Thyroid gland (tissue), 4 donors: ENCODE measurements around the gene LRRC2. TPM values are rescaled to one million over a fixed set of nuclear protein-coding genes. Genes with fewer than 3 reads are reported as not detected.

ENCODE experiments used
- DNase-seq, 2 donors: peaks; one replicate each; pipeline ENCODE4 v3.0.0-alpha.2; 2019
- H3K27ac ChIP-seq, 3 donors: fragments of 200-600 bp; sonication (generic); 1 replicate in 2 of 3; 2 replicates in 1 of 3; pipeline ENCODE4 v1.5.1; 2016 to 2019; ENCODE audit warnings: mild to moderate bottlenecking in 1 of 3, moderate library complexity in 1 of 3
- H3K27me3 ChIP-seq: fragments of 200-600 bp; sonication (generic); one replicate; pipeline ENCODE4 v1.5.1; 2019
- H3K36me3 ChIP-seq, 2 donors: fragments of 200-600 bp; sonication (generic); one replicate each; pipeline ENCODE4 v1.5.1; 2016 to 2019
- H3K4me1 ChIP-seq, 2 donors: fragments of 200-600 bp; sonication (generic); one replicate each; pipeline ENCODE4 v1.5.1; 2017 to 2019
- H3K4me3 ChIP-seq, 3 donors: fragments of 200-600 bp; sonication (generic); replicated peaks in 1 of 3; 1 replicate in 2 of 3; 2 replicates in 1 of 3; pipeline ENCODE4 v1.5.1; 2016; ENCODE audit warnings: mild to moderate bottlenecking in 1 of 3
- H3K9me3 ChIP-seq: fragments of 200-600 bp; sonication (generic); one replicate; pipeline ENCODE4 v1.5.1; 2017
- POLR2A ChIP-seq, 2 donors: fragments of 450-650 bp; IDR thresholded peaks; one replicate each; pipeline ENCODE4 v1.6.1; 2017; ENCODE audit warnings: antibody characterized with exemption in 2 of 2, mild to moderate bottlenecking in 2 of 2, moderate library complexity in 1 of 2
- WGBS, 2 donors: methylation state at CpG; one replicate each; pipeline ENCODE4 v1.1.5; 2017; 5-methylcytosine and 5-hydroxymethylcytosine counted together
- intact Hi-C: fragments of 100-400 bp; cut with DNase I; formaldehyde crosslinking; loops from one replicate; pipeline ENCODE4 v1.15.1; 2023
- total RNA-seq, 4 donors: library from RNA; depleted of rRNA; stranded (reverse); fragments of >200 nt; gene quantifications; one replicate each; pipeline ENCODE4 v1.2.3, GENCODE V29; 2016
- TF ChIP-seq, protein P1 (sequence below), 6 experiments: fragments of 200-600 bp in 3 of 6; fragments of 450-650 bp in 3 of 6; sonication (generic) in 3 of 6; IDR thresholded peaks; one replicate each; pipeline ENCODE4 v1.5.1; 2016 to 2019; ENCODE audit warnings: antibody characterized with exemption in 6 of 6, mild to moderate bottlenecking in 2 of 6, inconsistent platforms in 1 of 6, moderate library complexity in 1 of 6

The LRRC2 gene
- total RNA-seq, 4 donors from 2014 or later: 25.0 to 37.4 (median 31.0) TPM

DNA sequence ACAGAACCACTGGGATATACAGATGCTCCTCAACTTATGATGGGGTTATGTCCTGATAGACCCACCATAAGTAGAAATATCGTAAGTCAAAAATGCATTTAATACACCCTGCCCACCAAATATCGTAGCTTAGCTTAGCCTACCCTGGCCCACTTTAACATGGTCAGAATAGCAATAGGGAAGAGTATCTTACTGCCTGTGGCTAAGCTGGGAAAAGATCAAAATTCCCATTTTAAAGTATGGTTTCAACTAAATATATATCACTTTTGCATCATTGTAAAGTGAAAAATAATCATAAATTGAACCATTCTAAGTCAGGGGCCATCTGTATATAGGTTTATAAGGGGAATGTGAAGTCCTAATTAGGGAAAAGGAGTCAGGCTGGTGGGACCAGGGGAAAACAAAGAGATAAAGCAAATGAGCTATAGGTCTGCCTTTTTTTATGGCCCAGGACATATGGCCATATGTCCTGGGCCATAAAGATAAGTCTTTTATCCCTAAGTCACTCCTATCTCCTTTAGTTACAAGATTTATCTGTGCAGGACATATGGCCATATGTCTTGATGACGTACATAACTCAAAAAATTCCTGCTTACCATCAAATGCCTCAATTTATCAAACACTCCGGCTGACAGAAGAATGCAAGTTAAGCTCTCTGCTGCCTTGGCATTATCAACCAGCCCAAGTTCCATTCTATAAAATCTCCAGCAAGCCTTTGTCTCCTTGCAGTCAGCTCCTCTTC is 57.1 kb downstream of the LRRC2 start:
- H3K4me3 ChIP-seq: no peak overlapping the region
- H3K9me3 ChIP-seq: no peaks in the 10 kb centered on the region
- no peaks in the 10 kb centered on the region for H3K27me3 ChIP-seq
- DNase-seq: no peak
- 89 to 94% methylated on average over 4 of the region's 4 CpGs for WGBS, 2 donors
- intact Hi-C loops: no loop called here
- H3K27ac ChIP-seq: no peak overlapping the region
- H3K4me1 ChIP-seq: no peaks in the 10 kb centered on the region
- TF ChIP-seq, protein P1, sequence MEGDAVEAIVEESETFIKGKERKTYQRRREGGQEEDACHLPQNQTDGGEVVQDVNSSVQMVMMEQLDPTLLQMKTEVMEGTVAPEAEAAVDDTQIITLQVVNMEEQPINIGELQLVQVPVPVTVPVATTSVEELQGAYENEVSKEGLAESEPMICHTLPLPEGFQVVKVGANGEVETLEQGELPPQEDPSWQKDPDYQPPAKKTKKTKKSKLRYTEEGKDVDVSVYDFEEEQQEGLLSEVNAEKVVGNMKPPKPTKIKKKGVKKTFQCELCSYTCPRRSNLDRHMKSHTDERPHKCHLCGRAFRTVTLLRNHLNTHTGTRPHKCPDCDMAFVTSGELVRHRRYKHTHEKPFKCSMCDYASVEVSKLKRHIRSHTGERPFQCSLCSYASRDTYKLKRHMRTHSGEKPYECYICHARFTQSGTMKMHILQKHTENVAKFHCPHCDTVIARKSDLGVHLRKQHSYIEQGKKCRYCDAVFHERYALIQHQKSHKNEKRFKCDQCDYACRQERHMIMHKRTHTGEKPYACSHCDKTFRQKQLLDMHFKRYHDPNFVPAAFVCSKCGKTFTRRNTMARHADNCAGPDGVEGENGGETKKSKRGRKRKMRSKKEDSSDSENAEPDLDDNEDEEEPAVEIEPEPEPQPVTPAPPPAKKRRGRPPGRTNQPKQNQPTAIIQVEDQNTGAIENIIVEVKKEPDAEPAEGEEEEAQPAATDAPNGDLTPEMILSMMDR (IDR thresholded peaks at IDR 0.05): no peak
- no peak for TF ChIP-seq POLR2A (IDR thresholded peaks at IDR 0.05)
- H3K36me3 ChIP-seq: no peaks in the 10 kb centered on the region

DNA sequence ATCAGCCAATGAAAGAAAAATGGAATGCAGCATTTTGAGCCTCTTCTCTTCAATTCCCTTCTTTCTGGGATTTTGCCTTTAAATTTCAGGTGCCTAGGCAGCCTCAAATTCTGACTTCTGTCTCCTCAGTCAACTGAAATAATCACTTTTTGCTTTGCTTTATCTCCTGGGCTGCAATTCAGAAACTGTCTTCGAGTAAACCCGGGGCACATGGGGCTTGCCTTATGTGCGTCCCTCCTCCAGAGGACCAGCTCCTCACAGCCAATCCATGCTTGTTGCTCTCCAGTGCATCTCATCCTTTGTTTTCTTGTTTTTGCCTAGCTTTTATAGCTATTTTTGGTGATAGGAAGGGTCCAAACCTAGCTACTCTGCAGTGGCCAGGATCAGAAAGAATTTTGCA is 59.6 kb downstream of the LRRC2 start:
- DNase-seq: no peak
- Histone ChIP-seq H3K27ac (no peak overlapping the region), H3K27me3 (no peaks in the 10 kb centered on the region), H3K9me3 (no peaks in the 10 kb centered on the region), H3K4me1 (no peaks in the 10 kb centered on the region), H3K36me3 (no peaks in the 10 kb centered on the region), H3K4me3 (no peak overlapping the region)
- no peak for TF ChIP-seq POLR2A (IDR thresholded peaks at IDR 0.05)
- TF ChIP-seq, protein P1 (IDR thresholded peaks at IDR 0.05): no peak
- intact Hi-C loops: no loop called here
- 83 to 92% methylated on average over 3 of the region's 3 CpGs for WGBS, 2 donors

- WGBS, 2 donors: 81 to 84% methylated on average over 10 of the region's 10 CpGs
These were observed 60.1 kb downstream of the LRRC2 start for GRCh38 chr3:46505953-46506352.

GRCh38 chr3:46504789-46505188 is 61.3 kb downstream of the LRRC2 start:
- TF ChIP-seq, protein P1 (IDR thresholded peaks at IDR 0.05): no peak
- TF ChIP-seq POLR2A (IDR thresholded peaks at IDR 0.05): no peak
- no peaks in the 10 kb centered on the region for H3K36me3 ChIP-seq
- intact Hi-C loops: no loop called here
- no peak for DNase-seq
- H3K27ac ChIP-seq: no peak overlapping the region
- 77 to 91% methylated on average over 5 of the region's 5 CpGs for WGBS, 2 donors
- H3K4me3 ChIP-seq: no peak overlapping the region
- no peaks in the 10 kb centered on the region for H3K27me3 ChIP-seq
- no peaks in the 10 kb centered on the region for H3K4me1 ChIP-seq
- no peaks in the 10 kb centered on the region for H3K9me3 ChIP-seq

More at GRCh38 chr3:46505953-46506352, 60.1 kb downstream of the LRRC2 start:
- Histone ChIP-seq H3K9me3 (no peaks in the 10 kb centered on the region), H3K36me3 (no peaks in the 10 kb centered on the region), H3K27ac (no peak overlapping the region), H3K4me3 (no peak overlapping the region), H3K27me3 (no peaks in the 10 kb centered on the region), H3K4me1 (no peaks in the 10 kb centered on the region)
- no peak for DNase-seq
- intact Hi-C loops: no loop called here
- TF ChIP-seq, protein P1 (IDR thresholded peaks at IDR 0.05): no peak
- no peak for TF ChIP-seq POLR2A (IDR thresholded peaks at IDR 0.05)

DNA sequence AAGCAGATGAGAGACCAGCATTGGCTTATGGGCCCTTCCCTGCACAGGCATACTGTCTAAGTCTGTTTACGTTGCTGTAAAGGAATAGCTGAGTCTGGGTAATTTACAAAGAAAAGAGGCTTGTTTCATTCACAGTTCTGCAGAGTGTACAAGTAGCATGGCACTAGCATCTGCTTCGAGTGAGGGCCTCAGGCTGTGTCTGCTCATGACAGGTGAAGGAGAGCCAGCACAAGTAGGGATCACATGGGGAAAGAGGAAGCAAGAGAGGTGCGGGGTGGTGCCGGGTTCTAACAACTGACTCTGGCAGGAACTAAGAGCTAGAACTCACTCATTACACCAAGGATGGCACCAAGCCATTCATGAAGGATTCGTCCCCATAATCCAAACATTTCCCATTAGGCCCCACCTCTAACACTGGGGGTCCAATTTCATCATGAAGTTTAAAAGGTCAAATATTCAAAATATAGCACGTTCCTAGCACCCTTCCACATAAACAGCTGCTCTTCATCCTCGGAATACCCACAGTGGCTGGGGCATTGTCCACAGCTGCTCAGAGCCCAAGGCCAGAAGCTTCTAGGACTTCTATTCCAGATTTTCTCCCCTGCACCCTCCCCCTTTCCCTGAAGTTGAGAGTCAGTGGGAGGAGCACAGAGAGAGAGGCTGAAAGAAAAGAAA is 62.8 kb downstream of the LRRC2 start:
- TF ChIP-seq, protein P1 (IDR thresholded peaks at IDR 0.05): no peak
- TF ChIP-seq POLR2A (IDR thresholded peaks at IDR 0.05): no peak
- intact Hi-C loops: no loop called here
- H3K9me3 ChIP-seq: no peaks in the 10 kb centered on the region
- DNase-seq: no peak
- no peaks in the 10 kb centered on the region for H3K27me3 ChIP-seq
- no peaks in the 10 kb centered on the region for H3K4me1 ChIP-seq
- no peak overlapping the region for H3K4me3 ChIP-seq
- WGBS, 2 donors: 82 to 87% methylated on average over 7 of the region's 7 CpGs
- no peak overlapping the region for H3K27ac ChIP-seq
- no peaks in the 10 kb centered on the region for H3K36me3 ChIP-seq
